Measurements from ENCODE around the gene DLG3. TPM values are rescaled to one million over a fixed set of nuclear protein-coding genes. Genes with fewer than 3 reads are reported as not detected.

Gene DLG3
- polyA plus RNA-seq, 1 donor from 2014 or later = 66.5 TPM

DNA sequence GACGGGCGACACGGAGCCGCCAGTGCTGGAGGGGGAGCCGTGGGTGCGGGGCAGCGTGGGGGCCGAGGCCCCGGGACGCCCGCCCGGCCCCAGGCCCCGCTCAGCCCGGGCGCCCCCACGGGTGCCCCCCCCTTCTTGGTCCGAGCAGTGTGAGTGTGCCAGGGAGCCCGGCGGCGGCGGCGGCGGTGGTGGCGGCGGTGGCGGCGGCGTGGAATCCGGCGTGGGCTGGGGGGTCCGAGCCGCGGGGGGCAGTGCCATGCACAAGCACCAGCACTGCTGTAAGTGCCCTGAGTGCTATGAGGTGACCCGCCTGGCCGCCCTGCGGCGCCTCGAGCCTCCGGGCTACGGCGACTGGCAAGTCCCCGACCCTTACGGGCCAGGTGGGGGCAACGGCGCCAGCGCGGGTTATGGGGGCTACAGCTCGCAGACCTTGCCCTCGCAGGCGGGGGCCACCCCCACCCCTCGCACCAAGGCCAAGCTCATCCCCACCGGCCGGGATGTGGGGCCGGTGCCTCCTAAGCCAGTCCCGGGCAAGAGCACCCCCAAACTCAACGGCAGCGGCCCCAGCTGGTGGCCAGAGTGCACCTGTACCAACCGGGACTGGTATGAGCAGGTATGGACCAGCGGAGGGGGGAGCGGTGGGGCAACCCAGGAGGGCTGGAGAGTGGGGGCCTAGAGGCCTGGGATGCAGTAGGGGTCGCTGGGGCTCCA lies 466 bp downstream of the DLG3 start:
- H4K20me1 ChIP-seq (ENCODE audit: insufficient read depth) = no peaks in the 10 kb centered on the region
- no peaks in the 10 kb centered on the region for H3K27me3 ChIP-seq (ENCODE audit: insufficient read depth, low read depth, low read length)
- no peaks in the 10 kb centered on the region for H3K36me3 ChIP-seq (ENCODE audit: insufficient read depth, low read length)
- no peaks in the 10 kb centered on the region for H3K9me3 ChIP-seq (ENCODE audit: low read length)
- peak overlapping the region; percentile 69 for H3K27ac ChIP-seq (ENCODE audit: low read length)
- peak overlapping the region; percentile 6 for H3K4me2 ChIP-seq (ENCODE audit: low read length)
- H2AFZ ChIP-seq (ENCODE audit: low read depth, low read length) = no peak overlapping the region
- H3K79me2 ChIP-seq (replicated peaks; ENCODE audit: insufficient read depth, low read length) = peaks cover 16% of the 10 kb centered on the region
- H3F3A ChIP-seq (ENCODE audit: insufficient read depth, low read length, poor library complexity, severe bottlenecking) = no peaks in the 10 kb centered on the region
- H3K9me2 ChIP-seq (ENCODE audit: insufficient read depth, low read length) = no peaks in the 10 kb centered on the region
- peak overlapping the region; percentile 85 for H3K4me3 ChIP-seq (ENCODE audit: low read length)
- H3K9ac ChIP-seq (ENCODE audit: low read length) = peak overlapping the region; percentile 80
- TF ChIP-seq POLR2AphosphoS5 (IDR thresholded peaks at IDR 0.05) (peak; percentile 11), EZH2 (IDR thresholded peaks at IDR 0.05; ENCODE audit: borderline replicate concordance, insufficient read depth, low read length, poor library complexity, severe bottlenecking) (no peak), MXI1 (conservative IDR thresholded peaks at IDR 0.05; ENCODE audit: poor library complexity, severe bottlenecking) (peak; percentile 50)

DNA sequence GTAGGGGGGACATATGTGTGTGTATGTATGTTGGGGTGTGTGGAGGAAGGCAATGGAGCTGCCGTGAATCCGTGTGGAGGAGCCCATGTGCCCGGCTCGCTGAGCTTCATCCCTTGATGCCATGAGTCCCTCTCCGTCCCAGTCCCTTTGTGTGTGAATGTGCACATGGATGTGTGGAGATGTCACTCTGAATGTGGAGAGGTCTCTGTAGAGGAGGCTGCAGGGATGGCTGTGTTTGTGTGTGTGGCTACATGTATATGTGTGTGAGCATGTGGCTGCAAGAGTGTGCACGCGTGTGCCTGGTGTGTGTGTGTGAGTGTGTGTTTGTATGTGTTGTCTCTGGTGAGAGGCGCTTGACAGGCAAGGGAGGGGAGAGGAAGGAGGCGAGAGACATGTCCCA lies 1.3 kb downstream of the DLG3 start:
- Histone ChIP-seq H3K79me2 (replicated peaks; ENCODE audit: insufficient read depth, low read length) (peaks cover 16% of the 10 kb centered on the region), H3K9me2 (ENCODE audit: insufficient read depth, low read length) (no peaks in the 10 kb centered on the region), H3K4me2 (ENCODE audit: low read length) (peak overlapping the region; percentile 30), H3K27ac (ENCODE audit: low read length) (peak overlapping the region; percentile 69), H3K36me3 (ENCODE audit: insufficient read depth, low read length) (no peaks in the 10 kb centered on the region), H3K4me3 (ENCODE audit: low read length) (peak overlapping the region; percentile 85), H4K20me1 (ENCODE audit: insufficient read depth) (no peaks in the 10 kb centered on the region), H3K9me3 (ENCODE audit: low read length) (no peaks in the 10 kb centered on the region), H2AFZ (ENCODE audit: low read depth, low read length) (no peak overlapping the region), H3K9ac (ENCODE audit: low read length) (peak overlapping the region; percentile 80), H3K27me3 (ENCODE audit: insufficient read depth, low read depth, low read length) (no peaks in the 10 kb centered on the region), H3F3A (ENCODE audit: insufficient read depth, low read length, poor library complexity, severe bottlenecking) (no peaks in the 10 kb centered on the region)
- TF ChIP-seq MXI1 (conservative IDR thresholded peaks at IDR 0.05; ENCODE audit: poor library complexity, severe bottlenecking) (peak; percentile 52), POLR2AphosphoS5 (IDR thresholded peaks at IDR 0.05) (peak; percentile 28), EP300 (conservative IDR thresholded peaks at IDR 0.05; ENCODE audit: poor library complexity, severe bottlenecking) (no peak)

DNA sequence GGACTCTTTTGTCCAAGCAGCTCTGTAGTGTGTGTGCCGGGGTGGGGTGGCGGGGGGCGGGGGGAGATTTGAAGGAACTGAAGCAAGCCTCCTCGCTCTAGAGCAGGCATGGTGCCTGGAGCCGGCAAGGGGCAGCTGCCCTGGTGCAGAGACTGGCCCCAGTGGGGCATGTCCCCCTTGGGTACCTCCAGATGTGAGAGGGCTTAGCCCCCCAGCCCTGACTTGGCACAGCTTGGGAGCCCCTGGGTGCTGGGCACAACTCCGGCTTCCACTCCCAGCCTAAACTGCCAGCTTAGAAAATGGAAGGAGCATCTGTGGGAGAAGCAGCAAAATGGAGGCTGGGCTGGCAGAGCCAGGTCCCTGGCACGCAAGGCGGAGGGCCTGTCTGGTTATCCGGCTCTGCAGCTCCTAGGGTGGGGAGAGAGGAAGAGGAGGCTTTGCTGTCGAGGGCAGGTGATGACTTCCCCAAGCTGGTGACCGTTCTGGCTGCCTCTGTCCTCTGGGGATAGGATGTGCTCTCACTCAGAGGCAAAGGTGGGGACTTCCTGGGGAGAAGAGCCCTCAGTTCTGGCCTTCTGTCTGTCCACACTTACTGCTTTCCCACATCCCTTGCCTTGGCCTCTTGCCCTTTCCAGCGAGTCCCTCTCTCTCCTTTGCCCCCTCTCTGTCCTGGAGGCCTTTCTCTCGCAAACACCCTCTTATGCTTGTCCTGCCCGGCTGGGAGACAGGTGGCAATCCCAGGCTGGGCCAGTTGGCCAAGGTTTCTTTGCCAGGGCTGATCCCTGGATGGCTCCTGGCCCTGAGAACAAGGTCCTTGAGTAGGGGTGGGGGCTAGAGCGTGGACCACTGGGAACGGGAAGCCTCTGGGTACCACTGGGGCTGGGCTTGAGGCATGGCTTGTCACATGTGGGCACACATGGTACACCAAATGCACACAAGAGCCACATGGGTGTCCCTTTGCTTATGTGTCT lies 2.0 kb downstream of the DLG3 start:
- Histone ChIP-seq H3K27me3 (ENCODE audit: insufficient read depth, low read depth, low read length) (no peaks in the 10 kb centered on the region), H3K4me3 (ENCODE audit: low read length) (peak overlapping the region; percentile 85), H3K9me2 (ENCODE audit: insufficient read depth, low read length) (no peaks in the 10 kb centered on the region), H3K36me3 (ENCODE audit: insufficient read depth, low read length) (no peaks in the 10 kb centered on the region), H3K9ac (ENCODE audit: low read length) (peak overlapping the region; percentile 80), H3K4me2 (ENCODE audit: low read length) (peak overlapping the region; percentile 62), H2AFZ (ENCODE audit: low read depth, low read length) (no peak overlapping the region), H3F3A (ENCODE audit: insufficient read depth, low read length, poor library complexity, severe bottlenecking) (no peaks in the 10 kb centered on the region), H3K79me2 (replicated peaks; ENCODE audit: insufficient read depth, low read length) (peaks cover 16% of the 10 kb centered on the region), H3K27ac (ENCODE audit: low read length) (peak overlapping the region; percentile 69), H3K9me3 (ENCODE audit: low read length) (no peaks in the 10 kb centered on the region), H4K20me1 (ENCODE audit: insufficient read depth) (no peaks in the 10 kb centered on the region)
- TF ChIP-seq EZH2 (IDR thresholded peaks at IDR 0.05; ENCODE audit: borderline replicate concordance, insufficient read depth, low read length, poor library complexity, severe bottlenecking) = no peak

DNA sequence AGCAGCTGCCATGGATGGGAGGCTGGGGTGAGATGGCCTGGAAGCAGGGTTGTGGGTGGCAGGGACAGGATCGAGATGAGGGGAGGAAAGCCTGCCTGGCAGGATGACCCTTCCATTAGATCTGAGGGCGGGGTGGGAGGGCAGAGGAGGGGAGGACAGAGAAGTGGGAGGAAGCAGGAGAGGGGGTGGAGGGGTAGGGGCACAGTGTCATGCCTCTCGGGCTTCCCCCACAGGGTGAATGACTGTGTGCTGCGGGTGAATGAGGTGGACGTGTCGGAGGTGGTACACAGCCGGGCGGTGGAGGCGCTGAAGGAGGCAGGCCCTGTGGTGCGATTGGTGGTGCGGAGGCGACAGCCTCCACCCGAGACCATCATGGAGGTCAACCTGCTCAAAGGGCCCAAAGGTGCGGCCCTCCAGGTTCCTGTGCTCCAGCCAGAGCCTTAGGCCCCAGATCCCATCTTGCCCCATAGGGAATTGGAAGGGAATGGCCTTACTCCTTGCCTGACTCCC lies 4.9 kb downstream of the DLG3 start:
- Histone ChIP-seq H3F3A (ENCODE audit: insufficient read depth, low read length, poor library complexity, severe bottlenecking) (no peaks in the 10 kb centered on the region), H2AFZ (ENCODE audit: low read depth, low read length) (no peak overlapping the region), H3K27ac (ENCODE audit: low read length) (no peak overlapping the region), H3K36me3 (ENCODE audit: insufficient read depth, low read length) (no peaks in the 10 kb centered on the region), H3K79me2 (replicated peaks; ENCODE audit: insufficient read depth, low read length) (peaks cover 16% of the 10 kb centered on the region), H3K9ac (ENCODE audit: low read length) (no peak overlapping the region), H4K20me1 (ENCODE audit: insufficient read depth) (no peaks in the 10 kb centered on the region), H3K27me3 (ENCODE audit: insufficient read depth, low read depth, low read length) (no peaks in the 10 kb centered on the region), H3K9me2 (ENCODE audit: insufficient read depth, low read length) (no peaks in the 10 kb centered on the region), H3K9me3 (ENCODE audit: low read length) (no peaks in the 10 kb centered on the region), H3K4me2 (ENCODE audit: low read length) (no peak overlapping the region), H3K4me3 (ENCODE audit: low read length) (no peak overlapping the region)
- TF ChIP-seq POLR2AphosphoS5 (IDR thresholded peaks at IDR 0.05) (no peak), RAD21 (conservative IDR thresholded peaks at IDR 0.05) (no peak)

All from neural cell (in vitro differentiated cells).